CD4-positive, alpha-beta T cell treated with Interleukin-6 at 100 ng/mL for 8 hours (primary cell): ENCODE results near the gene YWHAG.
"Not testable (repeated sequence)": the region's sequence is repeated elsewhere in the genome, so short reads cannot be mapped to it uniquely, and the experiment has no call there.

Experiments
- DNase-seq: peaks from one replicate; pipeline ENCODE4 v3.0.0-alpha.2; 2020; ENCODE audit warnings: mixed read lengths, low spot score

The YWHAG gene

GRCh38 chr7:76377186-76377918 is 18.6 kb upstream of the YWHAG start:
- no peak for DNase-seq

- DNase-seq, result no peak
Measured at GRCh38 chr7:76375251-76375650, 16.5 kb upstream of the YWHAG start.

- no peak for DNase-seq
Measured at GRCh38 chr7:76372984-76373833, 14.4 kb upstream of the YWHAG start.

- no peak for DNase-seq
Measured at GRCh38 chr7:76371396-76371795, 12.6 kb upstream of the YWHAG start.

GRCh38 chr7:76369018-76369417 is 10.2 kb upstream of the YWHAG start:
- no peak for DNase-seq

DNA sequence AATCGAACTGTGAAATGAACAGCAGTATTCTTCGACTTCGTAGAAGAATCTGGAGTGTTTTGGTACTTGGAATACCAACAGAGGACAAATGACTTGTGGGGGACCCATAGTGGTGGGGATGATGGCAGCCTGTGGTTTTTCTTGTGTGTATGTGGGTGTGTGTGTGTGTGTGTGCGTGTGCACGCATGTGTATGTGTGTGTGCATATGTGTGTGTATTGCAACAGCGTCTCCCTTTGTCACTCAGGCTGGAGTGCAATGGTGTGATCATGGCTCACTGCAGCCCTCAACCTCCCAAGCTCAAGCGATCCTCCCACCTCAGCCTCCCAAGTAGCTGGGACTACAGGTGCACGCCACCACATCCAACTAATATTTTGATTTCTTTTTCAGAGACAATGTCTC is 9.4 kb upstream of the YWHAG start:
- no peak for DNase-seq

DNA sequence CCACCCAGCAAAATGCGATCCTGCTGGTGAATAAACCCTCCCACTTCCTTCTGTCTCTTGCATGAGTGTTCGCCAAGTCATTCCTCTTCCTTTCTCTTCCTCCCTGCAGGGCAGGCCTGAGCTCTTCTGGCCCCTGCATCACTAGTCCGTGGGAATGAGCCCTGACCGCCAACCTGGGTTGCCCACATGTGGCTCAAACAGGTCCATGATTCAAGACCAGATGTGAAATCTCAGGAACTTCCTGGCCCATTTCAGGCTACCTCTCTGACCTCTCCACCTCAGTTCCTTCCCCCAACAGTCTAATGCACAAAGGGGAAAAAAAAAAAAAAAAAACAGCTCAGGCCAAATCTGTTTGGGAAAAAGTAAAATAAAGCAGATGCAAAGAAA is 5.4 kb upstream of the YWHAG start:
- no peak for DNase-seq

DNA sequence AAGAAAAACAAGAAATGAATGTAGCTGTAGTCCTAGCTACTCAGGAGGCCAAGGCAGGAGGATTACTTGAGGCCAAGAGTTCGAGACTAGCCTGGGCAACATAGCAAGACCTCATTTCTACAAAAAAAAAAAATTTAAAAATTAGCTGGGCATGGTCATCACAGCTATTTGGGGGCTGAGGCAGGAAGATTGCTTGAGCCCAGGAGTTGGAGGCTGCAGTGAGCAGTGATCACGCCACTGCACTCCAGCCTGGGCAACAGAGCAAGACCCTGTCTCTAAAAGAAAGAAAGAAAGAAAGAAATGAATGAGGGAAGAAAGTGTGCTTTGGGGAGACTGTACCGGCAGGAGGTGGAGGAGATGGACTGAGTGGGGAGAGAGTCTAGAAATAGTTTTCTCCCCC is 5.0 kb upstream of the YWHAG start:
- not testable (repeated sequence) for DNase-seq

DNA sequence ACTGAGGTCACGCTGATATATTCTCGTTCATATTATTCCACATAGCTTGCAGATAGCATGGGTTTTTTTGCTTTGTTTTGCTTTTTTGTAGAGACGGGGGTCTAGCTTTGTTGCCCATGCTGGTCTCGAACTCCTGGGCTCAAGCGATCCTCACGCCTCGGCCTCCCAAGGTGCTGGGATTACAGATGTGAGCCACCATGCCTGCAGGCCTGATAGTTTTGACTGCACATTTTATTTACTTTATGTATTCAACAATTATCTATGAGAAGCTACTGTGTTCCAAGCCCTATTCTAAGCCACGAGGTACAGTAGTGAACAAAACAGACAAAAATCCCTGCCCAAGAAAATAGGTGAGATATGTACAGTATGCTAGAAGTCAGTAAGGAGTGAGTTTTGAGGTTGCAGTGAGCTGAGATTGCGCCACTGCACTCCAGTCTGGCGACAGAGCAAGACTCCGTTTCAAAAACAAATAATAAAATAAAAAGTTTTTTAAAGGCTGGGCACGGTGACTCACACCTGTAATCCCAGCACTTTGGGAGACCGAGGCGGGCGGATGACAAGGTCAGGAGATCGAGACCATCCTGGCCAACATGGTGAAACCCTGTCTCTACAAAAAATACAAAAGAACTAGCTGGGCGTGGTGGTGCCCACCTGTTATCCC is 1.3 kb upstream of the YWHAG start:
- no peak for DNase-seq

DNA sequence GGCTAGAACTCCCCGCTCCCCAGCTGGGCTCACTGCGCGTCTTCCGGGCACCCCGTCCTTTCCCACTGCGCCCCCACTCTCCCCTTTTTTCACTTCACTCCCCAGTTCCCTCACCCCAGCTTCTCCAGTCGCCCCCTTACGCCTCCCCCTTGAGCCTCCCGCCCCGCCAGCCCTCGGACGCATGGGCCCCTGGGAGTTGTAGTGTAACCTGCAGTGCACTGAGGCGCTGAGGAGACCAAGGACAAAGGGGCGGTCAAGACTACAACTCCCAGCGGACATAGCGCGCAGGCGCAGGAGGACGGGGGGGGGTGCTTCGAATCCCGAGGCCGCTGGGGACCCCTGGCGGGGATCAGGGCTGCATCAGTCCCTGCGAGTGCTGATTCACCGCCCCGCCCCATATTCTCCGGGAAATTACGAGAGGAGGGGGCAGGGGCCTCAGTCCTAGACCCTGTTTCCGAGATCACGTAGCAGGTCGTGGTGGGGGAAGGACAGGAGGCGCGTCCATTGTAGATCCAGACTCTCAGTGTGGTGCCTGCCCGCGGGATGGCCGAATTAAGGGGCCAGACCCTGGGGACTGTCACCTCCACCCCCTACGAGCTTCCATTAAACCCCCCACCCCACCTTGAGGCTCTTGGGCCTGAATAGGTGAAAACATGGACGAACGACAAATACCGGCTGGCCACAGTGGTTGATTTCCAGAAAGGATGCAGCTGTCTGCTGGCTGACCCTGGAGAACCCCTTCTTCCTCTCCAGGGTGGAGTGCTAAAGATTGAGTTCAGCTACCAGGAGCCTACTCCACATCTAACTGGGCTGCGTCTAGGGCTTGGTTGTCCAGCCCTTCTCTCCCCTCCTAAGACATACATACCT is 553 bp upstream of the YWHAG start:
- peak; percentile 98 for DNase-seq

DNA sequence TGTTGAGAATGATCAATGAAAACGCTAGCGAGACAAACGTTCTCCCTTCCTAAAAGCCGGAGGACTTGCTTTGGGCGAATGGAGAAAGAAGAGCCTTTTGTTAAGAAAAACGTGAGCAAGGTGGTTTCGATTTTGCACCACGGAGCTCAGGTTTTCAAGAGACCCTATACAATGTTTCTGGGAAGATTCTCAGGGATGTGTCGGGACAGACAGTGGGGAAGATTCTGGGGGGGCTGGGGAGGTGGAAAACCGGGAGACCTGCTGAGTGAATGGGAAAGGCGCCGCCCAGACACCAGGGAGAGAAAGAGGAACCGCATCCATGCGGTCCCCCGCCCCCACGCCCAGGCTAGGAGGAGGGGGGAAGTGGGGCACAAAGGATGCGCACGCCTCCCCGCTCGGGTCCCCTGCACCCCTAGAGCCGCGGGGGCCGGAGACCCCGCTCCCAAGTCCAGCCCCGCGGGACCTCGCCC is 745 bp downstream of the YWHAG start:
- DNase-seq, result peak; percentile 30

DNA sequence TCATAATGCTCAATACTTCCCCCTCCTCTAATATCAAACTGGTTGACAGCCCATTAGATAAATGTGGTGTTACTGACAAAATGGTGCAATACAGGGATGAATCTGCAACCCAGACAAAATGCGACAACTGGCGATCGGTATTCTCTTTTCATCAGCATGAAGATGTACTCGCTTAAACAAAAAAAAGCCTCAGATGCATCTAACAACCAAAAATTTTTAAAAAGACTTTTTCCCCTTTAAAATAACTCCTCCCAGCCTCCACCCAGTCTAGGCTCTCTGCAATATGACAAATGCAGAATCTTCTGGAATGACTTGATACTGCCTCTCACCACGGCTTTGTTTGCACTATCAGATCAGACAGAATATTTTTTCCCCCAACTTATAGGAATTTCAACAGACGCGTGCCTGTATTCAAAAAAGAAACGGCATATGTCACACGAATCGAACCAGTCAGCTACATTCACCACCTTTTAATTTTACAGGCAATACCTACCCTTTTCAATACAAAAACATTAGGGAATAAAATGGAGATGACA is 1.2 kb downstream of the YWHAG start:
- no peak for DNase-seq

DNA sequence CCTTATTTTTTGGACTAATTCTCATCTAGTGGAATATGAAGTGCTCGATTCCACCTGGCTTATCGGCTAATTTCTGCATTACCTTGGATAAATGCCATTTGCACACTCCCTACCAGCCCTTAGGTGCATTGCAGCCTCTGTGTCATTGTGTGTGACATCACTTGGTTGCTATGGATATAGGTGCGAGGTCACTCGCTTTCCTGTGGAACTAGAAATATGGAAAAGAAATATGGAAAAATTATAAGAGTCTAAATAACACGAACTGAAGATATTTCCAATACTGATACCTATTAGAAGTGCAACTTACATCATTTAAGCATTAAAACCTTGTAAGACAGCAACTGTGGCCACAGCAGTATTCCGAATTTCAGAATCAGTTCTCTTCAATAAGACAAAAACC is 2.0 kb downstream of the YWHAG start:
- no peak for DNase-seq

DNA sequence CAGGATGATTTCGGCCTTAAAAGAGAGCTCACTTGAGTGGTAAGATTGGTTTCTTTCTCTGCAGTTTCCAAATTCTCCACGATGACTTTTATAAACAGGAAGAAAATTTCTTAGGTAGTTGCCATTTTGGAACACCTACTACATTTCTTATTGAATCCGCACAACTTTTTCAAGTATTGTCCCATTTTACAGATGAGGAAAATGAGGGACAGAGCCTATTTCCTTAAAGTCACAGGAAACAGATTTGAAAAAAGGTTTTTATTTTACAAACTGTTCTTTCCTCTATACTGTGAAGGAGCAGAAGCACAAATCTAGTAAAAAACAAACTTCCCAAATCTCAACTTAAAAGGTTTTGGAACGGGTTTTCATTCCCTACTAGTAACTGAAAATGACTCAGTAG is 2.7 kb downstream of the YWHAG start:
- DNase-seq, result no peak

DNA sequence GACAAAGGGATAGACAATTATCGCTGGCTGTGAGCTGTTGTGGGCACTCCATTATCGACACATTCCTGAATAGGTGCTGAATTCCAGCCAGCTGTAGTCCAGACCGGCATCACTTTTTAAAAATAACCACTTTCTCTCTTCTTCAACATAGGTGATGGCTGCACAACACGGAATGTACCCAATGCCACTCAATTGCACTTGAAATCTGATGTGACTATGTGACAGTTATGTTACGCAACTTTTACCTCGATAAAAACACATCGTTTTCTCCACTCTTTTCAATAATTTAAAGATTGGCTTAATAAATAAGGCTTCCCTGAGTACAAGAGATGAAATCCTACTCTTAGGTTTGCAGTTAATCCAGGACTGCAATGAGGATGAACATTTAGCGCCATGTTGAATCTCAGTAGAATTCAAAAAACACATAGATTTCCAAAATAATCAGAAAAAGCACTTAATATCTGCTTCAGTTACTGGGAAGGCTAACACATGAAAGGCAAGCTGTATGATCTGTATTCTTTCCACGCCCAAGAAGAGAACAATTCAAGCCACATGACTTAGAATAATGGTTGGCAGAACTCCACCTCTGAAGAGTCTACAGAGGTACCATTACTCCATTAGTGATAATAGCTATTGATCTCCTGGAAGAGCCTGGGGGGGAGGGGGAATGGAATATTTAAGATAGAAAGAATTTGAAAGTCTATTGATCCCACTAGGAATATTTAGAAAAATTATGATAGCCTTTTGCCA is 3.6 kb downstream of the YWHAG start:
- no peak for DNase-seq

DNA sequence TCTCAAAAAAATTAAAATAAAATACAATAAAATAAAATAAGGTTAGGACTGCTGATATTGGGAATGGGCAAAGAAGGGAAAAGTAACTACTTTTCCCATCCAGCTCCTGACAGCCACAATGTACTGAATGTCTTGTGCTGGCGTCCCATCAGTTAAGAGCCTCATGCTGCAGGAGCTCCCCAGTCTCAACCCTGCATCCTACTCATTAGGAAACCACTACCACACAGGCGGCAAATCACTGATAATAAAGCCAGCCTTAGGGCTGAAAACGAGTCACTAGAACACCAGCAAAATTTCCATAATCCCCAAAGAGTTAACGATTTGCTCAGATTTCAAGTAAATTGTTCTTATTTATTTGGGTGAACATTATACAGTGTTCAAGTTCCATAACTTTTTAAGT is 4.3 kb downstream of the YWHAG start:
- DNase-seq, result no peak

GRCh38 chr7:76353744-76354143 is 5.0 kb downstream of the YWHAG start:
- DNase-seq, result no peak

DNA sequence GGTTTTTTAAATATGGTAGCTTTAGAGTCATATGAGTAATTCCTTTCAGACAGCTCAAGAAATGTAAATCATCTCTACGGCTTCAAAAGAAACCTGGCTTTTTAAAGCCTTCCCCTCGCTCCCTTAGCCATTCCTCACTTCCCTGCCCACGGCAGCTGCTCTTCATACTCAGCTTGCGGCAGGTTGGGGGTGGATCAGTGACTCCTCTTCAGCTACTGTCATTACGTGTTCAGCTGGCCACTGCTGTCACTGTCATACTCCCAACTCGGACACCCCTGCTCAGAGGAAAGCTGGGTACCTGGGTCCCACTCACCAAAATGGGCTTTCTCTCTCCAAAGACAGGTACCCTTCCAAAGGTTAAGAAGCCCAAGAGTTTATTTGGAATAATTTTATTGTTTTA is 6.6 kb downstream of the YWHAG start:
- no peak for DNase-seq

DNA sequence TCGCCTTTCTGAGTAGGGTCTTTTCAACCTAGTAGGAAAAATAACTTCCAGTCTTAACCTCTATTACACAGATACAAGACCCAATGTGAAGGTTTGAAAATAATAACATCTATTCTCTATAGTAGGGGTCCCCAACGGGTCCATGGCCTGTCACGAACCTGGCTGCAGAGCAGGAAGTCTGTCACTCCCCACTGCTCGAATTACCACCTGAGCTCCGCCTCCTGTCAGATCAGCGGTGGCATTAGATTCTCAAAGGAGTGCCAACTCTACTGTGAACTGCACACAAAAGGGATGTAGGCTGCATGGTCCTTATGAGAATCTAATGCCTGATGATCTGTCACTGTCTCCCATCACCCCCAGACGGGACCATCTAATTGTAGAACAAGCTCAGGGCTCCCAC is 7.4 kb downstream of the YWHAG start:
- no peak for DNase-seq

DNA sequence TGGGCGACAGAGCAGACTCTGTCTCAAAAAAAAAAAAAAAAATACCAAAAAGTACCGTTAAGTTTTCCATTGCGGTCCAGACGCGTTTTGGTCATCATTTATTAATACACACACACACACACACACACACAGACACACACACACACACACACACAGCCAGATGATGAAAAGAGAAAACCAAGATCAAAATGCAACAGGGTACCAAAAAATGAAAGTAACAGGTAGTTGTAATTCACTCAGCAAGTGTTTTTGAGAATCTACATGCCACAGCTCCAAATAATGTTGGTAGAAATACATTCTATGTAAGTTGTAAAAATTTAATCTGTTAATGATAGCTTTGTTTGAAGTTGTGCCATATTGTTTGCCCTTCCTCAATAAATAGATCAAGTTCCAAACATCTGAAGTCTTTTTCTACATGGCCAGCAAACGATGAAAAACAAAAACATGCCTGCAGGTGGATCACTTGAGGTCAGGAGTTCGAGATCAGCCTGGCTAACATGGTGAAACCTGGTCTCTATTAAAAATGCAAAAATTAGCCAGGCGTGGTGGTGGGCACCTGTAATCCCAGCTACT is 9.4 kb downstream of the YWHAG start:
- DNase-seq, result no peak

DNA sequence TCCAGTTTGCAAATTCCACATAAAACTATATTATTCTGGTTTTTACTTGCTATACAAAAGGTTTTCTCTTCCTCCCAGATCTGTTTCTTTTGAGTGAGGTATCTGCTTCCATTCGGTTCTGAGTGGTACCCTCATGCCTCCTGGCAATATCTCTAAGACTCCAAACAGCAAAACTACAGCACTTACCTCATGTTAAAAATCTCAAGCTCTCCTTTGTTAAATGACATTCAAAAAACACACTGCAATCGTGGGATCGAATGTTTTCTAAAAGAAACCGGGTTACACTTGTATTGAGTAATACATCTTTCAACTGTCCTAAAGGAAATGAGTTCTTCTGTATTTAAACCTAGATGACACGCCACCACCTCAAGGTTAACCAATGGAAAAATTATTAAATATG is 11.1 kb downstream of the YWHAG start:
- DNase-seq, result no peak
